SU-DHL-6 (cell line): Measurements from ENCODE around the gene YRDC.

Experiments used
- CTCF ChIP-seq: fragments of 200-600 bp; sonication (generic); IDR thresholded peaks from one replicate; pipeline ENCODE4 v1.5.1; 2017; ENCODE audit warnings: antibody characterized with exemption, mild to moderate bottlenecking, low read length, moderate library complexity; ENCODE audit not compliant: insufficient read depth, poor library complexity, severe bottlenecking
- EZH2phosphoT487 ChIP-seq: fragments of 200-600 bp; sonication (generic), shearing (Covaris generic); conservative IDR thresholded peaks from 2 replicates; pipeline ENCODE4 v1.6.1; 2018; ENCODE audit warnings: mild to moderate bottlenecking, antibody characterized with exemption, low read length, moderate library complexity, mixed read lengths

- no peak for TF ChIP-seq CTCF
- no peak for TF ChIP-seq EZH2phosphoT487
These were observed at the start of gene YRDC, which contains the start of gene C1orf122 for GRCh38 chr1:37807555-37808368.
